ENCODE results near the gene UBE3A.

DNA sequence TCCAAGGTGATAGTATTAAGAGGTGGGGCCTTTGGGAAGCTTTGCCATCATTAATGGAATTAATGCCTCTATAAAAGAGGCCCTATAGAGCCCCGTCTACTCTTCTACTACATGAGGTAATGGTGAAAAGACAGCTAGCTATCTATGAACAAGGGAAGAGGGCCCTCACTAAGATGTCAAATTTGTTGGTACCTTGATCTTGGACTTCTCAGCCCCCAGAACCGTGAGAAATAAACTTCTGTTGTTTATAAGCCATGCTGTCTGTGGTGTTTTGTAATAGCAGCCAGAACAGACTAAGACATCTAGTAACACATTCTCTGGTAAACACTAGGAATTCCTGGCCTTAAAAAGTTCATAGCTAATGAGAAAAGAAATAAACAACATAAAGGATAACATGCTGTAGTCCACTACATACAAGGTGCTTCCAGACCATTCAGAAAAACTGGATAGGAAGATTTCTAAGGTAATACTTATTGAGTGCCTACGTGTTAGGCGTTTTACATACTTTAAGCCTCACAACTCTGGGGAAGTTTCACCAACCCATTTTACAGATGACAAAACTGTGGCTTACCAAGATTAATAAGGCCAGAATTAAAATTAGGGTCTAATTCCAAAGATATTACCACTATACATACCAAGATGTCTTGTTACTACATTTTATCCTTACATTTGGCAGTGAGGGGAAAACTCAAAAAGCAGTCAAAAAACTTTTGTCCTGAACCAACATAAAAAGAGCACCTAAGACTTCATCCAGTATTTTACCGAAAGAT, 3.2 kb downstream of the UBE3A start:
- TF ChIP-seq POLR2A (IDR thresholded peaks at IDR 0.05) = no peak
- TF ChIP-seq, protein P1, sequence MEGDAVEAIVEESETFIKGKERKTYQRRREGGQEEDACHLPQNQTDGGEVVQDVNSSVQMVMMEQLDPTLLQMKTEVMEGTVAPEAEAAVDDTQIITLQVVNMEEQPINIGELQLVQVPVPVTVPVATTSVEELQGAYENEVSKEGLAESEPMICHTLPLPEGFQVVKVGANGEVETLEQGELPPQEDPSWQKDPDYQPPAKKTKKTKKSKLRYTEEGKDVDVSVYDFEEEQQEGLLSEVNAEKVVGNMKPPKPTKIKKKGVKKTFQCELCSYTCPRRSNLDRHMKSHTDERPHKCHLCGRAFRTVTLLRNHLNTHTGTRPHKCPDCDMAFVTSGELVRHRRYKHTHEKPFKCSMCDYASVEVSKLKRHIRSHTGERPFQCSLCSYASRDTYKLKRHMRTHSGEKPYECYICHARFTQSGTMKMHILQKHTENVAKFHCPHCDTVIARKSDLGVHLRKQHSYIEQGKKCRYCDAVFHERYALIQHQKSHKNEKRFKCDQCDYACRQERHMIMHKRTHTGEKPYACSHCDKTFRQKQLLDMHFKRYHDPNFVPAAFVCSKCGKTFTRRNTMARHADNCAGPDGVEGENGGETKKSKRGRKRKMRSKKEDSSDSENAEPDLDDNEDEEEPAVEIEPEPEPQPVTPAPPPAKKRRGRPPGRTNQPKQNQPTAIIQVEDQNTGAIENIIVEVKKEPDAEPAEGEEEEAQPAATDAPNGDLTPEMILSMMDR (IDR thresholded peaks at IDR 0.05) = no peak

Measured in body of pancreas (tissue), 4 donors.